Measurements from ENCODE around the gene HEPHL1. TPM values are rescaled to one million over a fixed set of nuclear protein-coding genes. Genes with fewer than 3 reads are reported as not detected.

The HEPHL1 gene
- total RNA-seq, 3 donors from 2014 or later: 0.15 to 0.33 TPM; not detected in 1

- no peak for TF ChIP-seq POLR2AphosphoS5 (IDR thresholded peaks at IDR 0.05)
- TF ChIP-seq POLR2A (IDR thresholded peaks at IDR 0.05): no peak
- no peak for TF ChIP-seq CTCF (IDR thresholded peaks at IDR 0.05)
- Histone ChIP-seq H3K27ac (no peak overlapping the region), H3K9me3 (no peaks in the 10 kb centered on the region), H3K4me1 (no peaks in the 10 kb centered on the region), H3K4me3 (no peak overlapping the region), H3K27me3 (no peaks in the 10 kb centered on the region), H3K36me3 (no peaks in the 10 kb centered on the region)
- DNase-seq (ENCODE audit: low spot score in 2 of 2): no peak
- intact Hi-C loops (cut with DNase I; ENCODE audit: low total_unique reads): no loop called here
Observed at GRCh38 chr11:94036096-94036495, 14.9 kb downstream of the HEPHL1 start.

- Histone ChIP-seq H3K4me3 (no peak overlapping the region), H3K9me3 (no peaks in the 10 kb centered on the region), H3K36me3 (no peaks in the 10 kb centered on the region), H3K27ac (no peak overlapping the region), H3K27me3 (no peaks in the 10 kb centered on the region), H3K4me1 (no peaks in the 10 kb centered on the region)
- no peak for DNase-seq (ENCODE audit: low spot score in 2 of 2)
- TF ChIP-seq POLR2AphosphoS5 (IDR thresholded peaks at IDR 0.05): no peak
- no peak for TF ChIP-seq CTCF (IDR thresholded peaks at IDR 0.05)
- no peak for TF ChIP-seq POLR2A (IDR thresholded peaks at IDR 0.05)
- intact Hi-C loops (cut with DNase I; ENCODE audit: low total_unique reads): no loop called here
Observed at GRCh38 chr11:94043241-94043640, 22.1 kb downstream of the HEPHL1 start.

GRCh38 chr11:94046796-94047195, 25.6 kb downstream of the HEPHL1 start:
- Histone ChIP-seq H3K27me3 (no peaks in the 10 kb centered on the region), H3K36me3 (no peaks in the 10 kb centered on the region), H3K4me3 (no peak overlapping the region), H3K9me3 (peaks cover 0 to 4% of the 10 kb centered on the region in 2 donors), H3K4me1 (no peaks in the 10 kb centered on the region), H3K27ac (no peak overlapping the region)
- intact Hi-C loops (cut with DNase I; ENCODE audit: low total_unique reads): no loop called here
- no peak for DNase-seq (ENCODE audit: low spot score in 2 of 2)
- TF ChIP-seq POLR2AphosphoS5 (IDR thresholded peaks at IDR 0.05) (no peak), POLR2A (IDR thresholded peaks at IDR 0.05) (no peak), CTCF (IDR thresholded peaks at IDR 0.05) (no peak)

GRCh38 chr11:94048032-94048709, 27.0 kb downstream of the HEPHL1 start:
- no peaks in the 10 kb centered on the region for H3K27me3 ChIP-seq
- no peak overlapping the region for H3K4me3 ChIP-seq
- H3K27ac ChIP-seq: no peak overlapping the region
- no peaks in the 10 kb centered on the region for H3K4me1 ChIP-seq
- peaks cover 0 to 6% of the 10 kb centered on the region in 2 donors for H3K9me3 ChIP-seq
- TF ChIP-seq POLR2A (IDR thresholded peaks at IDR 0.05): no peak
- TF ChIP-seq POLR2AphosphoS5 (IDR thresholded peaks at IDR 0.05): no peak
- no peak for TF ChIP-seq CTCF (IDR thresholded peaks at IDR 0.05)
- intact Hi-C loops (cut with DNase I; ENCODE audit: low total_unique reads): no loop called here
- no peak for DNase-seq (ENCODE audit: low spot score in 2 of 2)
- no peaks in the 10 kb centered on the region for H3K36me3 ChIP-seq

- no peaks in the 10 kb centered on the region for H3K36me3 ChIP-seq
- intact Hi-C loops (cut with DNase I; ENCODE audit: low total_unique reads): no loop called here
- peaks cover 0 to 6% of the 10 kb centered on the region in 2 donors for H3K9me3 ChIP-seq
- H3K27ac ChIP-seq: no peak overlapping the region
- no peak overlapping the region for H3K4me3 ChIP-seq
- no peak for DNase-seq (ENCODE audit: low spot score in 2 of 2)
- TF ChIP-seq POLR2A (IDR thresholded peaks at IDR 0.05): no peak
- TF ChIP-seq CTCF (IDR thresholded peaks at IDR 0.05): no peak
- TF ChIP-seq POLR2AphosphoS5 (IDR thresholded peaks at IDR 0.05): no peak
- no peaks in the 10 kb centered on the region for H3K4me1 ChIP-seq
- H3K27me3 ChIP-seq: no peaks in the 10 kb centered on the region
Observed at GRCh38 chr11:94049351-94049750, 28.2 kb downstream of the HEPHL1 start.

All from breast epithelium (tissue), 4 donors.